ENCODE measurements around the gene KMT2C.
"Not testable (repeated sequence)": the region's sequence is repeated elsewhere in the genome, so short reads cannot be mapped to it uniquely, and the experiment has no call there.

KMT2C gene

GRCh38 chr7:152355474-152356057 lies 80.2 kb downstream of the KMT2C start:
- DNase-seq = no peak

DNA sequence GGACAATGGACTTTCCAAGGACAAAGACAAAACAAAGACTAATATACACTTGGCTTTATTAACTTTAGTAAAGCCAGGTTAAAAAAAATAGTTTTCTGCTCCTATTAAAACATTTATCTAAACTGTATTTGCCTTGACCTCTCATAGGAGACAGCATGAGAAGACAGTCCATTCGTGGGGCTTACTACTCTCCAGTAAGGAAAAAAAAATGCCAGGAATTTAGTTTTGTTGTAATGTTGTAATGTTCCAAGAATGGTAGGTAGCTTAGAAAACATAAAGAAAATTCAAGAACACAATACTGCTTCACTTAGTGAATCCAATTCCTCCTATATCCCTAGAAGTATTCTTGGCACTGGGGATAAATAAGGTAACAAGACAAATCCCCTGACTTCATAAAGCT lies 81.7 kb downstream of the KMT2C start:
- DNase-seq = no peak

- DNase-seq = not testable (repeated sequence)
Observed at GRCh38 chr7:152353281-152353680, 82.5 kb downstream of the KMT2C start.

DNA sequence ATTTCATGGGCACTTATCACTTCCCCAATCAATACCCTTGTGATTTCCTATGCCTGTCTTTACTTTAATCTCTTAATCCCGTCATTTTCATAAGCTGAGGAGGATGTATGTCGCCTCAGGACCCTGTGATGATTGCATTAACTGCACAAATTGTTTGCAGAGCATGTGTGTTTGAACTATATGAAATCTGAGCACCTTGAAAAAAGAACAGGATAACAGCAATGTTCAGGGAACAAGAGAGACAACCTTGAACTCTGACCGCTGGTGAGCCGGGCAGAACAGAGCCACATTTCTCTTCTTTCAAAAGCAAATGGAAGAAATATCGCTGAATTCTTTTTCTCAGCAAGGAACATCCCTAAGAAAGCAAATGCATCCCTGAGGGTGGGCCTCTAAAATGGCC lies 84.1 kb downstream of the KMT2C start:
- not testable (repeated sequence) for DNase-seq

DNA sequence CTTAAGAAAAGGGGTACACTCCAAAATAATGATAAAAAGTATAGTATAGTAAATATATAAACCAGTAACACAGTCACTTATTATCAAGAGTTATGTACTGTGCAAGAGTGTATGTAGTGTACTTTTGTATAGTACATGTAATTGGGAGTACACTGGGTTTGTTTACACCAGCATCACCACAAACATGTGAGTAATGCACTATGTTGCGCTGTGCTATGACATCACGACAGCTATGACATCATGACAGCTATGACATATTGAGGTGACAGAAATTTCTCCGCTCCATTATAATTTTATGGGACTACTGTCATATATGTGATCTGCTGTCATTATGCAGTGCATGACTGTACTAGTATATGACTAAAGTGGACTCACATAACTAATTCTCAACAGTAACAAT lies 84.6 kb downstream of the KMT2C start:
- no peak for DNase-seq

DNA sequence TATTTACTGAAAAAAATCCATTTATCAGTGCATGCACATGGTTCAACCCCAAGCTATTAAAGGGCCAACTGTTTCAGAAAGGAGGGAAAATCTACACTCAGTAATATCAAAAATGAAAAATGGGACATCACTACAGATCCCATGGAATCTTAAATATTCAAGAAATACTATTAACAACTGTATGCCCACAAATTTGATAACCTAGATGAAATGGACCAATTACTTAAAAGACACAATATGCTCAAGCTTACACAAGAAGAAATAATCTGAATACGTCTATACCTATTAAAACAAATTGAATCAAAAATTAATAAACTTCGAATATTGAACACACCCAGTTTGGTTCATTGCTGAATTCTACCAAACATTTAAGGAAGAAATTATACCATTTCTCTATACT lies 87.9 kb downstream of the KMT2C start:
- DNase-seq = no peak

DNA sequence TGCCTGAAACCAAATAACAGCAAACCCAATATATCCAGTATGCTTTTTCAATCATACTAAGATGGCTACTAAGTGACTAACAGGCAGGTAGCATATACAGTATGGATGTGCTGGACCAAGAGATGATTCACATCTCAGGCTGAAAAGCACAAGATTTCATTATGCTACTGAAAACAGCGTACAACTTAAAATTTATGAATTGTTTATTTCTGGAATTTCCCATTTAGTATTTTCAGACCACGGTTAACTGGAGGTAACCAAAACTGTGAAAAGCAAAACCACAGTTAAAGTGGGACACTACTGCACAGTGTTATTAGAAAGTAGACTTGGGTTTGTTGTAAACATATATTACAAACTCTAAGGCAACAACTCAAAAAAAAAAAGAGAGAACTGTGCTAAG lies 91.5 kb downstream of the KMT2C start:
- DNase-seq = no peak

- no peak for DNase-seq
Observed at GRCh38 chr7:152342796-152343195, 93.0 kb downstream of the KMT2C start.

- DNase-seq = no peak
Observed at GRCh38 chr7:152341914-152342236, 93.9 kb downstream of the KMT2C start.

DNA sequence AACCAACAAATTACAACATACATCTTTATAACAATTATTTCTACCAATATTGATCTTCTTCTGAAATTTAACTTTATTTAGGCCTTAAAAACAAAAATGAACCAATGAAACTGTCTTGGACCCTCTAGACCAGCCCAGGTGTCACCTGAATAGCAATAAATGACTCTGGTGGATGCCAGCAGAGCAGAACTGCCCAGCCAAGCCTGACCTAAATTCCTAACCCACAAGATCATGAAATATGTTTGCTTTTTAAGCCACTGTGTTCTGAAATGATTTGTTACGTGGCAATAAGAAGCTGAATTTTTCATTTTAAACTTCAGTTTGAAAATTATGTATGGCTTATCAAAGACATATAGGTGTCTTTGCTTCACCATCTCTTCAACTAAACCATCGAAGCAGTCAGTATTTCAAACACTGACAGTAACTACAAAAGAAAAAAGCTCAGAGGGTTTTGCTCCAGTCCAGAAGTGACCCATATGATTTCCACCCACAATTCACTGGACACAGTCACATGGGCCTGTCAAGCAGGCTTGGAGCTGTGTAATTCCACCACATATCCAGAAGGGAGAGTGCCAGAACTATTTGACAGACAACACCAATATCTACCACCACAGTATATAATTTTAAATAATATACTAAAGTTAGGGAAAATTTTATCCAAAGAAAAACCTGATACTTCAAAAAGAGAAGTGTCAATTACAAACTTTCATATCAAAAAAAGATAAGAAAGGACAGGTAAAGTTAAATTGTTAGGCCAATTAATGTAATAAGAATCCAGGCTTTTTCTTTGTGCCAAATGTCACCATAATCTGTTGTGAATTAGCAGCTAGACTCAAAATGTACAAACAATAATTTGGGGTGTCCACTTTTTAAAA lies 94.5 kb downstream of the KMT2C start:
- no peak for DNase-seq

DNA sequence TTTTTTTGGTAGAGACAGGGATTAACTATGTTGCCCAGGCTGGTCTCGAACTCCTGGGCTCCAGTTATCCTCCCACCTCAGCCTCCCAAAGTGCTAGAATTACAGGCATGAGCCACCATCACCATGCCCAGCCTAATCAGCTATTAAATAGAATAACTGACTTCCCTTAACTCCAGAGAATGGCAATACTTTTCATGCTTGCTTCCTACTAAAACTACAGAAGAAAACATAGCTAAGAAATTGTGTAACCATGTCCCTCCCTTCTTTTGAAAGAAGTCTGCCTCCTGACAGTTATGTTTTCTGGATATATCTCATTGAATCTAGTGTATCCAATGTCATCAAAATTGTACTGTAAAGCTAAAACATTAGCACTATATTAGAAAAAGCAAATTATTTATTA lies 95.6 kb downstream of the KMT2C start:
- DNase-seq = no peak

DNA sequence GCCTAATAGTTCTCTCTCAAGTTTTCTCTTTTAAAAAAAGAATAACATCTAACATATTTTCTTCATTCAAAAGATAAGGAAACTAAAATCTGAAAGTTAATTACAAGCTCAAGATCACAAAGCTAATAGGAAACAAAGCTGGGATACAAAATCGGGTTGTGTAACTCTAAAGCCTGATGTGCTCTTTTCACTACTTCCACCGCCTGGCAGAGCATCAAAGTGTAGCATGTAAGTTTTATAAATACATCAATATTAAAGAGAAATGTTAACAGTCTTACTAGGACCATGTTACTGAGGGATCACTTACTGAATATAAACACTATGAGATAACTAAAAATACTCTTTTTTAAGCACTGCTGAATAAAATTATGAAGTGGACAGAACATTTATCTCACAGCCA lies 97.2 kb downstream of the KMT2C start:
- no peak for DNase-seq

DNA sequence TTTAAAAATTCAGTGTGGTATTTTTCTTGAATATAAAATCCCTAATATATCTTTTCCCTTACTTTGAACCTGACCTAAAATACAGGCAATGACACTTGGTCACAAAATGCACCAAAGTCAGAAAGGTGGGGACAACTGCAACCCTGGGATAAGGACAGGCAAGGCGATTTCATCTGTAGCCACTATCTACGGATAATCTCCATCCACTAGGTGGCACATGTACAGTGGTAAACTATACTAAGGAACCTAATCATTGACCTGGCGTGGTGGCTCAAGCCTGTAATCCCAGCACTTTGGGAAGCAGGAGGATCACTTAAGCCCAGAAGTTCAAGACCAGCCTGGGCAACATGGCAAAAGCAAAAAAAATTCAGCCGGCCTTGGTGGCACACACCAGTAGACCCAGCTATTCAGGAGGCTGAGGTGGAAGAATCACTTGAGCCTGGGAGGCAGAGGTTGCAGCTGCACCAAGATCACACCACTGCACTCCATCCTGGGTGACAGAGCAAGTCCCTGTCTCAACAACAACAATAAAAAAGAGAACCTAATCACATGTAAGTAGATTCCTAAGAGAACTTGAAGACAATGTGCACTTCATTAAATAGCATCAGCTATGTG lies 98.9 kb downstream of the KMT2C start:
- no peak for DNase-seq

DNA sequence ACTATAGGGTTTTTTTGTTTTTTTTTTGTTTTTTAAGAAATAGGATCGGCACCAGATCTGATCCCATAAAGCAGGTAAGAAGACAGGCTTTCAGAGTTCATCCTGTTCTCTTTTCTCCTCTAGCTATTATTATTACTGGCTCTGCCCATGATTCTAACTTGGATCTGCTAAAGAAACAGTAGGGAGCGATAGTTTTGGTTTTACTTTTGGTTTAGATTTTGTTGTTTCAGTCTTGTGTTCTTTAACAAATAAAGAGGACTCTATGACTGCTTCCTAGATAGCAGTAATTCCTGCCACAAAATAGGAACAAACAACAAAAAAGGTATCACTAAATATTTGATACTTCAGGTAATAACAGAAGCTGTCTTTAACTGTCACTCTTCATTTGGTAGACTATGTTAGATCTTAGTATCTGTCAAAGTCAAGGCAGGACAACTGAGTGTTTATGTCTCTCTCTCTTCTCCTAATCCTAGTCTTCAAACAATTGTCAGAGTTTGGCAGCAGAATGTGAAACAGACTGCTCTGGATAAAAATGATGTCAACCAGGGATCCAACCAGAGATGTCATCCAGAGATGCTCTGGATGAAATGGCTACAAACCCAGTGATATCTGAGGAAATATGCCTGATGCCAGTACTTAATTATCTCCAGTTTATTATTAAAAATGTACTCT lies 99.8 kb downstream of the KMT2C start:
- DNase-seq = no peak

DNA sequence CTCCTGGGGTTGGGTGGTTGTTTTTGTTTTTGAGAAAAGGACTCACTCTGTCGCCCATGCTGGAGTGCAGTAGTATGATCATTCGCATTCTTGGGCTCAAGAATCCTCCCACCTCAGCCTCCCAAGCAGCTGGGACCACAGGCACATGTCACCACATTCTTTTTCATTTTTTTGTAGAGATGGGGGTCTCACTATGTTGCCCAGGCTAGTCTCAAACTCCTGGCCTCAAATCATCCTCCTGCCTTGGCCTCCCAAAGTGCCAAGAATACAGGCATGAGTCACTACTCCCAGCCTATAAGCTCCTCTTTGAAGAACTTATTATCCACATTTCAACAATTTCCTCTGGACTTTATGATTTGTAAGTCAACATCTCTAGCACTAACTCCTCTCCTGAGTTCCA lies 102.7 kb downstream of the KMT2C start:
- DNase-seq = no peak

GRCh38 chr7:152330827-152331226 lies 105.0 kb downstream of the KMT2C start:
- no peak for DNase-seq

- DNase-seq = no peak
Observed at GRCh38 chr7:152329469-152329868, 106.3 kb downstream of the KMT2C start.

GRCh38 chr7:152328234-152328633 lies 107.6 kb downstream of the KMT2C start:
- DNase-seq = no peak

GRCh38 chr7:152315845-152316244 lies 120.0 kb downstream of the KMT2C start:
- DNase-seq = no peak

DNA sequence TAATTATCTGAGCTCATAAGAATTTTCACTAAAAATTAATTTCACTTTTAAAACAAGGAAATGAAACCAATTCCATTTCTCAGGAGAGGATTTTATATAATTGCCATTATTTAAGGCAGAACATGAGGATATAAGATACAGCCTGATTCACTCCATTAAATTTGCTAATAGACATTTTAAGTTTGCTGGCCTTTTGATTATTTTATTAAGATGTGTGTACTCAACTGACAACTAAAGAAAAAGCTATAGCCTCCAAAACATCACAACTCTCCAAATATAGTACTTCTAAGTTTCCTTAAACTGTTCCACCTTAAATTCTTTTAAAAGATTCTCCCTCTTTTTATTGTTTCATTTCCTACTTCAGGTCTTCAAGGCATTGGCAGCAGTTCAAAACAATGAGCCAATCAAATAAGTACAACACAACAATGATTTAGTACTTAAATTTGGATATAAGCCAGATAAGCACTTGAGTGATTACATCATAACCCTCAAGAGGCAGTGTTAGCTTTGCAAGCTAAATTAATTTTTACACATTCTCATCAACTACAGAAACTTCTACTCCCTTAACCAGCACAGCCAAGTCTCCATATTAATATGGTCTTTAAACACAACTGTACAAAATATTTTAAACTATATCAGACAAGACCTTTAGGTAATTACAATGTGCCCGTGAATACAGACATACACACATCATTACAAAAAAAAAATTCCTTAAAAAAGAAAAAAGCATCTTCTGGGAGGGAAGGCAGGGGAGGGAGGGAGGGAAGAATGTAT lies 121.8 kb downstream of the KMT2C start:
- DNase-seq = no peak

DNA sequence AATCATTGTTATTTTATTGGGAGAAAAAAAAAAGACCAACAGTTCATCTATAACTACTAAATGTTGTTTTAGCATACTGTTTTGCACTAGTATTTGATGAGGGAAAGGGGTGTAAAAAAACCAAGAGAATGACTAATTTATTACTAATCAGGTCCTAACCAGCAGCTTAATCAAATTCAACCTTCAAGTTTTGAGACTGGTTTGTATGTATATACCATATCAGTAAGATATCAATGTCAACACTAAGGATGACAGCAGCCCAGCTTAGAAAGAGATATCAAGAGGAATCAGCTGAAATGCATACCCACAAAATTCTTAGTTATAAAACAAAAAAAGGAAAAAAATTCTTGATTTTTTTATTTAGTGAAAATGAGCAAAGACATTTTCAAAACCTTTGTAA lies 122.6 kb downstream of the KMT2C start:
- no peak for DNase-seq

DNA sequence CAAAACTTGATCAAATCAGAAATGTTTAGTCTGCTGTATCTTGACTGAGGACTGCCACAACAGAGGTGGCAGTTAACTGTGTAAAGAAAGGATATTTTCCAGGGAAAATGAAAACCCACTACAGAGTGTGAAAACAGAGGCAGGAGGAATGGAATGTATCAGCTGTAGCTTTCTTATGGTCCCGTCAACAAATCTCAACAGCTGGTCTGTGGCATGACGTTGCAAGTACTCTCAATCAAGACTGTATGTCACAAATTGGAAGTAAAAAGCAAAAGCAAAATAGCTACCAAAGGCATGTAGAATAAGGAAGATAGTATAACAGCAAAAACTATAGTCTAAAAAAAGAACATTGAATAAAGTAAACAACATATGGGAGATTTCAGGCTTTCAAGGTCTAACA lies 123.5 kb downstream of the KMT2C start:
- no peak for DNase-seq

GRCh38 chr7:152307902-152308301 lies 127.9 kb downstream of the KMT2C start:
- DNase-seq = no peak

All from T1000 (cell line).